SK-N-MC (cell line): Measurements from ENCODE around the gene COL12A1.

ENCODE experiments used
- DNase-seq: peaks from one replicate; pipeline ENCODE4 v3.0.0-alpha.2; 2011; ENCODE audit warnings: low read depth, low spot score
- H3K27ac ChIP-seq: fragments of 200-600 bp; sonication (generic); 2 replicates; pipeline ENCODE4 v1.5.1; 2016; ENCODE audit warnings: mixed run types
- H3K36me3 ChIP-seq: fragments of 200-600 bp; sonication (generic); 2 replicates; pipeline ENCODE4 v1.6.1; 2017; ENCODE audit warnings: antibody characterized with exemption, low read length, mixed read lengths; ENCODE audit not compliant: insufficient read depth
- H3K4me3 ChIP-seq: fragments of 200-600 bp; sonication (generic); 2 replicates; pipeline ENCODE4 v1.5.1; 2016
- H3K9ac ChIP-seq: fragments of 200-600 bp; sonication (generic); 2 replicates; pipeline ENCODE4 v1.8.0; 2017; ENCODE audit warnings: mixed run types, mixed read lengths; ENCODE audit not compliant: insufficient read length
- H3K9me3 ChIP-seq: fragments of 200-600 bp; sonication (generic); 2 replicates; pipeline ENCODE4 v1.6.1; 2017; ENCODE audit warnings: low read depth, mild to moderate bottlenecking, antibody characterized with exemption, low read length, moderate library complexity, mixed read lengths
- EZH2 ChIP-seq: fragments of 200-600 bp; sonication (generic); IDR thresholded peaks from one replicate; pipeline ENCODE4 v1.6.1; 2017; ENCODE audit warnings: antibody characterized with exemption
- FOXP2 ChIP-seq: optimal IDR thresholded peaks from 2 replicates; pipeline ENCODE3; 2011; ENCODE audit warnings: mild to moderate bottlenecking, moderate library complexity; ENCODE audit not compliant: insufficient read depth; ENCODE audit errors: extremely low read length, control extremely low read depth
- POLR2AphosphoS5 ChIP-seq: IDR thresholded peaks from 2 replicates; pipeline ENCODE4 v1.6.1; 2012; ENCODE audit warnings: mild to moderate bottlenecking, low read depth, low read length, borderline replicate concordance

COL12A1 gene

GRCh38 chr6:75052491-75052890, 153.4 kb downstream of the COL12A1 start:
- no peak for DNase-seq
- Histone ChIP-seq H3K27ac (no peak overlapping the region), H3K9me3 (no peaks in the 10 kb centered on the region), H3K36me3 (no peaks in the 10 kb centered on the region), H3K4me3 (no peak overlapping the region), H3K9ac (no peak overlapping the region)
- TF ChIP-seq POLR2AphosphoS5: no peak
- no peak for TF ChIP-seq FOXP2
- no peak for TF ChIP-seq EZH2

- H3K9ac ChIP-seq: no peak overlapping the region
- no peaks in the 10 kb centered on the region for H3K9me3 ChIP-seq
- TF ChIP-seq FOXP2 (no peak), POLR2AphosphoS5 (no peak), EZH2 (no peak)
- H3K36me3 ChIP-seq: no peaks in the 10 kb centered on the region
- H3K4me3 ChIP-seq: no peak overlapping the region
- no peak for DNase-seq
- H3K27ac ChIP-seq: no peak overlapping the region
Observed at GRCh38 chr6:75049308-75049707, 156.5 kb downstream of the COL12A1 start.

GRCh38 chr6:75044846-75045245, 161.0 kb downstream of the COL12A1 start:
- TF ChIP-seq POLR2AphosphoS5 (no peak), EZH2 (no peak)
- Histone ChIP-seq H3K27ac (no peak overlapping the region), H3K4me3 (no peak overlapping the region), H3K9me3 (no peaks in the 10 kb centered on the region), H3K9ac (no peak overlapping the region), H3K36me3 (no peaks in the 10 kb centered on the region)
- no peak for DNase-seq

GRCh38 chr6:75041381-75041780, 164.5 kb downstream of the COL12A1 start:
- DNase-seq: no peak
- Histone ChIP-seq H3K27ac (no peak overlapping the region), H3K36me3 (no peaks in the 10 kb centered on the region), H3K9me3 (no peaks in the 10 kb centered on the region), H3K9ac (no peak overlapping the region), H3K4me3 (no peak overlapping the region)
- TF ChIP-seq POLR2AphosphoS5 (no peak), FOXP2 (no peak), EZH2 (no peak)
